GM12875 (cell line): ENCODE results near the gene CFAP100.

Experiments
- H3K4me3 ChIP-seq: one replicate; pipeline ENCODE4 v1.5.1; 2011; ENCODE audit warnings: low read depth, low read length, control low read depth
- TF ChIP-seq, protein P1 (sequence below): IDR thresholded peaks from 2 replicates; pipeline ENCODE4 v1.5.1; 2011; ENCODE audit warnings: low read depth, mild to moderate bottlenecking, control low read depth, inconsistent platforms, low read length, moderate library complexity, borderline replicate concordance; ENCODE audit not compliant: insufficient read depth

The CFAP100 gene

DNA sequence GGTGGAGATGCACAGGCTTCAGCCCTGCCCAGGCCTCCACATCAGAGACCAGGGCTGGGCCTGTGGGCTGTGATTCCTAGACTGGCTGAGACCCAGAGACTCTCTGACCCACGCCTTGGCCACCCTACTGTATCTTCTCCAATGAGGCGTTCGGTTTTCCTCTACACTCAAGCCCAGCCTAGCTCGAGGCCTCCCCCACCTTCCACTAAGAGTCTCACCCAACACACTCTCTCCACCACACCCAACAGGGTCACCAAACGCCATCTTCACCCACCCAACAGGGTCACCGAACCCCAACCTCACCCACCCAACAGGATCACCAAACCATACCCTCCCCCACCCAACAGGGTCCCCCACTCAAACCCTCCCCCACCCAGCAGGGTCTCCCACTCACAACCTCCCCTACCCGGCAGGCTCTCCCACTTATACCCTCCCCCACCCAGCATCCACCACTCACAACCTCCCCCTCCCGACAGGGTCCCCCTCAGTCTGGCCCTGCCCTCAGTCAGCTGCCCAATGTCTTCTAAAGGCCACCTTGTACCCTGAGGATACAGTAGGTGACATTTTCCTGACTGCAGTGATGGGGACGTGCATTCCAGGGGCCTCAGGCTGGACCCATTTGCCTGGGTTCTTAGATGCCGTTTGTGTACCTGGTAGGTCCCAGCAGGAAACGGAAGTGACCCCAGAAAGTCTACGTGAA, 20.4 kb downstream of the CFAP100 start:
- TF ChIP-seq, protein P1, sequence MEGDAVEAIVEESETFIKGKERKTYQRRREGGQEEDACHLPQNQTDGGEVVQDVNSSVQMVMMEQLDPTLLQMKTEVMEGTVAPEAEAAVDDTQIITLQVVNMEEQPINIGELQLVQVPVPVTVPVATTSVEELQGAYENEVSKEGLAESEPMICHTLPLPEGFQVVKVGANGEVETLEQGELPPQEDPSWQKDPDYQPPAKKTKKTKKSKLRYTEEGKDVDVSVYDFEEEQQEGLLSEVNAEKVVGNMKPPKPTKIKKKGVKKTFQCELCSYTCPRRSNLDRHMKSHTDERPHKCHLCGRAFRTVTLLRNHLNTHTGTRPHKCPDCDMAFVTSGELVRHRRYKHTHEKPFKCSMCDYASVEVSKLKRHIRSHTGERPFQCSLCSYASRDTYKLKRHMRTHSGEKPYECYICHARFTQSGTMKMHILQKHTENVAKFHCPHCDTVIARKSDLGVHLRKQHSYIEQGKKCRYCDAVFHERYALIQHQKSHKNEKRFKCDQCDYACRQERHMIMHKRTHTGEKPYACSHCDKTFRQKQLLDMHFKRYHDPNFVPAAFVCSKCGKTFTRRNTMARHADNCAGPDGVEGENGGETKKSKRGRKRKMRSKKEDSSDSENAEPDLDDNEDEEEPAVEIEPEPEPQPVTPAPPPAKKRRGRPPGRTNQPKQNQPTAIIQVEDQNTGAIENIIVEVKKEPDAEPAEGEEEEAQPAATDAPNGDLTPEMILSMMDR = no peak
- no peak overlapping the region for H3K4me3 ChIP-seq

DNA sequence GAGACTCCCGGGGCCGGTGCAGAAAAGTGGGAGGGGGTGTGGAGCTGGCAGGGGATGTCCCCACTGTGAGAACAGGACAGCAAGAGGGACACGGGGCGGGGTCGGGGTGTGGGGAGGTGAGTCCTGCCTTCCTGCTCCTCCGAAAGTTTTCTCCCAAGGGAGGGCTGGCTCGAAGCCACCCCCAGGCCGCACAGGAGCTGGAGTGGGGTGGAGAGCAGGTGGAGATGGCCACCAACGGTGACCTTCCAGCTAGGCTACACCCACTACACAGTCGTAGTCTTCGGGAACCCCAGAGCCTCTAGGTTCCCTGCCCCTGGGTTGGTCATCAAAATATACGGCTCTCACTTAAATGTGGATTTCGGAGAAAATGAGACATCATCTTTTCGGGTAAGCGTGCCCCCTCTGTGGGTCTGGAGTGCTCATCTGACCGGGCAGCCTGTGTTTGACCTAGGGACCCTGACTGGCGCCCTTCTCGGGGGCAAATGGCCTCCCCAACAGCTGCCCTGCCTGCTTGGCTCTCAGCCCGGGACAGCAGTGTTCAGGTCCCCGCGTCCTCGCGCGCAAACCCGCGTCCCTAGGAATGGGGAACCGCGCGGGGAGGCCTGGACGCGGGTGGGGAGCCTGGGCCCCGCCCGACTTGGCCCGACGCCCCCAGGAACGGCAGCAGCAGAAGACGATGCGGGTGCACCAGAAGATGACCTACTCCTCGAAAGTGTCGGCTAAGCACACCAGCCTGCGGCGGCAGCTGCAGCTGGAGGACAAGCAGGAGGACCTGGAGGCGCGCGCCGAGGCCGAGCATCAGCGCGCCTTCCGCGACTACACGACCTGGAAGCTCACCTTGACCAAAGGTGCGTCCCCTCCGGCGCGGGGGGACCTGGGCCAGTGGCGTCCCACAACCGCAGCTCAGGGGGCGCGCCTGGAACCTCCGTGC, 21.2 kb downstream of the CFAP100 start:
- TF ChIP-seq, protein P1 = no peak
- H3K4me3 ChIP-seq = no peak overlapping the region

DNA sequence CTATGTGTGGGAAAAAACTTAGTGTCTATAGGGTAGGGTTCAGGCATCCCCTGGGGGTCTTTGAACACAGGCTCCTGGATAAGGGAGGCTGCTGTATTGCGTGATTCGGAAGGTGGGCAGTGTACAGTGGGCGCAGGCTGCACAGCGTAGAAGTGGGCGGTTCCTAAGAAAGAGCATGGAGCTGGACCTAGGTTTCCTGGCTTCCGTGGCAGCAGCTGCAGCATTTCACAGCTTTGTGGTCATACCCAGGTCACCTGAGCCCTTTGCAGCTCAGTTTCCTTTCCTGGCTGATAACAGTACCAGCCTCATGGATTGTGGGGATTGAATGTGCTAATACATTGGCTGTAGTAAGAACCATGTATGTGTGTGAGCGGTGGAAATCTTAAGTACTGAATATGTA, 22.2 kb downstream of the CFAP100 start:
- TF ChIP-seq, protein P1 = no peak
- H3K4me3 ChIP-seq = no peak overlapping the region

DNA sequence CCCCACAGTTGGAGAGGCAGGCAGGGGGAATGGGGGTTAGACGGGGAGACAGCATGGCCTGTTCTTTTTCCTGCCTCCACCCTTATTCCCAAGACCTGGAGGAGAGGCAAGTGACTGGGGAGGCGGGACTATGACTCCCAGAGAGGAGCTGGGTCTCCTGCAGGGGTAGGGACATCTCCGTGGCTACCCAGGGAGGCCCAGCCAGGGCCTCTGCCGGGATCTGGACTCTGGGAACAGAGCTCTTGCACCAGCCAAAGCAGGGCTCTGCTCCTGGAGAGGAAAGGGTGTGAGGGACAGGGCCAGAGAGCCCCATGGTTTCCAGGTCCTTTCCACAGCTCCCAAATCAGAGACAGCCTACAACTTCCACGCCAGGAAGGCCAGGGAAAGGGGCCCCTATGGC, 22.8 kb downstream of the CFAP100 start:
- TF ChIP-seq, protein P1 = no peak
- no peak overlapping the region for H3K4me3 ChIP-seq

DNA sequence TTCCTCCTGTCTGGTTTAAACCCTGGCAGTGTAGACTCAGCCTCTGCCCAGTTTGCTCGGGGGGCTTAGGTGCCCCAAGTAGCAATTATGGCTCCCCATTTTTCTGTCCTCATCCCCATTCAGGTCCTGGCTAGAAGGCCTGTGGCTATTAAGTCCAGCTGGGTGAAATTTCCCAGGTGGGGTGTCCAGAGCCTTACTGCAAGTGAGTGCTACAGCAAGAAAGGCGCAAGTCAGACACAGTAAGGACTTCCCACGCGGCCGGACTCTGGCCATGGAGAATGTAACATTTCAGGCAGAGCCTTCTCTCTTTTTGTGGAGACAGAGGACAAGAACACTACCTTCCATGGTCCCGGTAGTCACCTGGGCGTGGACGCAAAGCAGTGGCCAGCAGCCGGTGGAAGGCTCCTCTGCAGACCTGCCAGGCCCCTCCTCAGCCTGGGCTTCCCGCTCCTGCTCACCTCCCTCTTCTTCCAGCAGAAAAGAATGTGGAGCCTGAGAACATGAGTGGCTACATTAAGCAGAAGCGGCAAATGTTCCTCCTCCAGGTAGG, 23.3 kb downstream of the CFAP100 start:
- H3K4me3 ChIP-seq = no peak overlapping the region
- TF ChIP-seq, protein P1 = no peak

DNA sequence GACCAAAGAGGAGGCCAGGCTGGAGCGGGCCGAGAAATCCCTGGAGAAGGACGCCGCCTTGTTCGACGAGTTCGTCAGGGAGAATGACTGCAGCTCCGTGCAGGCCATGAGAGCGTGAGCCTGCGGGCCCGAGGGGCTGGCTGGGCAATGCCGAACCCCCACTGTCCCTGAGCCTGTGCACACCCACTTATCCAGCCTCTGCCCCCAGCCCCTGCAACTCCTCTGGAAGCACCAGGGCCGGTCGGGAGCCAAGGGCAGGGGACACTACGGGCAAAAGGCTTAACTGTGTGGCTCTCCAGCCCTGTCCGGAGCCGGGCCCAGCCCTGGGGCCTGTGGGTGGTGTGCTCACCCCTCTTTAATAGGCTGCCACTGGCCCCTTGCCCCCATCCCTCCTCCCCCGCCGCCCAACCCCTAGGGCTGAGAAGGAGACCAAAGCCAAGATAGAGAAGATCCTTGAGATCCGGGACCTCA, 24.0 kb downstream of the CFAP100 start:
- TF ChIP-seq, protein P1 = no peak
- H3K4me3 ChIP-seq = no peak overlapping the region
